ENCODE data around the gene TRAPPC2L.

DNA sequence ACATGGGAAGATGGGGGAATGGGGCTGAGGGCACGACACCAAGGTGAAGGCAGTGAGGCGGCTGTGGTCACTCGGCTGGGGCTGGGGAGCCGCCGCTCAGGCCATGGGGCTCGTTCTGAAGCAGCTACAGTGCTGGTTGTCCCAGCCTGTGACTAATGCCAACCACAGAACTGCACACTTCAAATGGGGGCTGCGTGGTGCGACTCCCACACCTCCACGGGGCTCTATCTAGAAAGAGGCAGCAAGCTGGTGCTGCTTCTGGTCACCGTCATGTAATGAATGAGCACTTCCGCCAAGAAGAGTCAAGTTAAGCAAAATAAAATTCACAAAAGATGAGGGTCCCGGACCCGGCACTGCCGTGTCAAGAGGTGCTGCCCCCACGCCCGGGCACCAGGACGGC, 20.1 kb upstream of the TRAPPC2L start:
- TF ChIP-seq POLR2A (IDR thresholded peaks at IDR 0.05; ENCODE audit: low read depth, low read length), result no peak
- no peak for TF ChIP-seq POLR2AphosphoS5 (IDR thresholded peaks at IDR 0.05; ENCODE audit: low read depth, low read length)
- TF ChIP-seq TAF1 (IDR thresholded peaks at IDR 0.05; ENCODE audit: low read depth, low read length), result no peak
- no peak for TF ChIP-seq SPI1 (IDR thresholded peaks at IDR 0.05; ENCODE audit: low read depth, low read length)
- TF ChIP-seq POU2F2 (IDR thresholded peaks at IDR 0.05; ENCODE audit: low read depth, low read length), result no peak
- TF ChIP-seq PAX5 (IDR thresholded peaks at IDR 0.05; ENCODE audit: insufficient read depth, low read length, severe bottlenecking), result no peak
